Keratinocyte (primary cell): Measurements from ENCODE around the gene CALHM1.

ENCODE experiments used
- EZH2 ChIP-seq: IDR thresholded peaks from one replicate; pipeline ENCODE4 v1.6.1; 2012; ENCODE audit warnings: inconsistent platforms, mild to moderate bottlenecking, low read length, moderate library complexity
- TF ChIP-seq, protein P1 (sequence below), 3 experiments: IDR thresholded peaks in 1 of 3; conservative IDR thresholded peaks in 1 of 3; optimal IDR thresholded peaks in 1 of 3; 2 replicates in 2 of 3; 3 replicates in 1 of 3; pipeline versions ENCODE3 to v1.5.1; 2011; ENCODE audit warnings: low read length in 3 of 3, mild to moderate bottlenecking in 3 of 3, moderate library complexity in 2 of 3, control low read depth in 1 of 3, inconsistent platforms in 1 of 3; ENCODE audit not compliant: insufficient read depth in 2 of 3; ENCODE audit errors: extremely low read depth in 1 of 3

DNA sequence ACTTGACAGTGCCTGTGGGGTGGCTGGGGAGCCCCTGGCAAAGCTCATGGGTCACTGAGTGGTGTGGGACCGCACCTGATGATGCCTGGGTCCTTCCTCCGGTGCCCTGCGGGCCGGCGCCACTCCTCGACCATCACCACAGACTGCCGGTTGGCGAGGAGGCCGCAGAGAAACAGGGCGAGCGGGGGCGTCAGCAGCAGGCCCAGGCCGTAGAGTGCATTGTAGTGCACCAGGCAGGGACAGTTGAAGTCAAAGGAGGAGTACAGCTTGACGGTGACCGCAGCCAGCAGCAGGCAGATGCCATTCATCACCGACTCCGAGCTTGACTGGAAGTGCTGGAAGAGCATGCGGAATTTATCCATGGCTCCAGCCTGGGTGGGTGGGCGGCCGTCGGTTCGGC lies 20.0 kb upstream of the CALHM1 start:
- TF ChIP-seq, protein P1, sequence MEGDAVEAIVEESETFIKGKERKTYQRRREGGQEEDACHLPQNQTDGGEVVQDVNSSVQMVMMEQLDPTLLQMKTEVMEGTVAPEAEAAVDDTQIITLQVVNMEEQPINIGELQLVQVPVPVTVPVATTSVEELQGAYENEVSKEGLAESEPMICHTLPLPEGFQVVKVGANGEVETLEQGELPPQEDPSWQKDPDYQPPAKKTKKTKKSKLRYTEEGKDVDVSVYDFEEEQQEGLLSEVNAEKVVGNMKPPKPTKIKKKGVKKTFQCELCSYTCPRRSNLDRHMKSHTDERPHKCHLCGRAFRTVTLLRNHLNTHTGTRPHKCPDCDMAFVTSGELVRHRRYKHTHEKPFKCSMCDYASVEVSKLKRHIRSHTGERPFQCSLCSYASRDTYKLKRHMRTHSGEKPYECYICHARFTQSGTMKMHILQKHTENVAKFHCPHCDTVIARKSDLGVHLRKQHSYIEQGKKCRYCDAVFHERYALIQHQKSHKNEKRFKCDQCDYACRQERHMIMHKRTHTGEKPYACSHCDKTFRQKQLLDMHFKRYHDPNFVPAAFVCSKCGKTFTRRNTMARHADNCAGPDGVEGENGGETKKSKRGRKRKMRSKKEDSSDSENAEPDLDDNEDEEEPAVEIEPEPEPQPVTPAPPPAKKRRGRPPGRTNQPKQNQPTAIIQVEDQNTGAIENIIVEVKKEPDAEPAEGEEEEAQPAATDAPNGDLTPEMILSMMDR (optimal IDR thresholded peaks at IDR 0.05 in 1 of 3, IDR thresholded peaks at IDR 0.05 in 1 of 3, conservative IDR thresholded peaks at IDR 0.05 in 1 of 3; ENCODE audit: extremely low read depth in 1 of 3, insufficient read depth in 2 of 3, low read length in 3 of 3), result no peak
- no peak for TF ChIP-seq EZH2
